Erythroblast (primary cell): ENCODE measurements around the gene CX3CL1.
A peak's percentile ranks its signal among the peaks of the same experiment; 100 is the strongest.

Source experiments
- DNase-seq, 2 experiments: peaks; one replicate each; lab custom pipeline; 2025; lab: John Stamatoyannopoulos, UW
- GATA1 ChIP-seq: IDR thresholded peaks from 2 replicates; pipeline ENCODE4 v1.6.1; 2011; ENCODE audit warnings: low read depth, mild to moderate bottlenecking, control low read depth, low read length, moderate library complexity
- POLR2A ChIP-seq: IDR thresholded peaks from 2 replicates; pipeline ENCODE4 v1.6.1; 2011; ENCODE audit warnings: mild to moderate bottlenecking, low read length

The CX3CL1 gene

GRCh38 chr16:57411362-57411976 is 39.2 kb downstream of the CX3CL1 start:
- no peak for TF ChIP-seq GATA1
- TF ChIP-seq POLR2A: no peak
- no peak for DNase-seq

DNA sequence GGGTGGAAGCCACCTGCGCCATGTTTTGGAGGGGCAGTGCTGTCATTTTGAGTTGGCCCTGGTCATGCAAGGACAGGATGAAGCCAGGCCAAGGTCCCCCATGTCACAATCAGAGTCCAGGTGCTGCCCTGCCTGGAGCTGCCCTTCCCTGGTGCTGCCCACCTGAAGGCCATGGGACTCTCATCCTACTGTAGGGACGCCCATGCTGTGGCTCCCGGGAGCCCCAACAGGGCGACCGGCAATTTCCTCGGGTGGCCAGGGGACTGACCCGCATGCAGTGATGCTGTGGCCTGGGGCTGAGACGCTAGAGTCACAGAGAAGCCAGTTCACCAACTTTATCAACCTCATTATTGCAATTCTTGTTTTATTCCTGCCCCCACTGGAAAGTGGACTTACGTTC is 40.3 kb downstream of the CX3CL1 start:
- no peak for DNase-seq
- TF ChIP-seq GATA1 (no peak), POLR2A (no peak)

- DNase-seq: no peak
- no peak for TF ChIP-seq POLR2A
- TF ChIP-seq GATA1: no peak
Observed at GRCh38 chr16:57413301-57413730, 41.0 kb downstream of the CX3CL1 start.

GRCh38 chr16:57413733-57414132 is 41.4 kb downstream of the CX3CL1 start:
- no peak for DNase-seq
- TF ChIP-seq POLR2A (no peak), GATA1 (no peak)

DNA sequence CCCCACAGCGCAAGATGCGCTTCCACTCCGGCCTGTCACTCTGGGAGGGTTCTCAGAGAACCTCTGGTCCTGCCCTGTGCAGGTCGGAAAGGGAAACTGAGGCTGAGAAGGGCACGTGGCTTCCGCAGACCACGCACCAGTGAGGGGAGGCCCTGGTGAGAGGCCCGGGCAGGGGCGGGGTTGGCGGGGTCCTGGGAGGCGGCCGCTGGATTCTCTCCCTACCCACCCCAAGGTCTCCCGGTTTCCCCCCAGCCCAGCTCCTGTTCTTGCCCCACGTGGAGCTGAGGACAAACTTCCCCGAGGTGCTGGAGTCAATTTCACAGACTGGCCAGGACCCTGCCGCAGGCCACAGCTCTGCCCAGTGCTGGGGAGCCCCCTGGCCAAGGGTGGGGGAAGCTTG is 43.8 kb downstream of the CX3CL1 start:
- DNase-seq: no peak

DNA sequence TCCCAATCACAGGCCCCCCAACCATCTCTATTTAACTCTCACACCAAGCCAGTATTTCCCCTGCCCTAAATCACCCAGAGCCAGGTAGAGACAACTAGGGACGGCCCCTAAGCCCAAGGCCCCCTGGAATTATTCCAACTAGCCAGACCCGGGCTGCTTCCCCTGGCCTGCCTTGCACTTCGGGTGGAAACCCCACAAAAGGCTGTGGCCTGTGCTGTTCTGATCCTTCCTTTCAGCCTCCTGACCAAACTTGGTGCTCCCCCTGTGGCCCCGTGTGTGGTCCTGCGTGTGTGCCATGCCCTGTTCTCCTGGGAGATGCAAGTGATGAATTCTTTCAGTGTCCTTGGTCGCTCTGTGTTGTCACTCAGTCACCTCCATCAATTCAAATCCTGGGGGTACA is 47.2 kb downstream of the CX3CL1 start:
- no peak for DNase-seq
- TF ChIP-seq GATA1: no peak
- no peak for TF ChIP-seq POLR2A

More for the DNA sequence above, 43.8 kb downstream of the CX3CL1 start:
- TF ChIP-seq POLR2A (no peak), GATA1 (no peak)

GRCh38 chr16:57422026-57422944 is 50.0 kb downstream of the CX3CL1 start:
- no peak for TF ChIP-seq GATA1
- no peak for TF ChIP-seq POLR2A
- peak; percentile 57 to 65 for DNase-seq

DNA sequence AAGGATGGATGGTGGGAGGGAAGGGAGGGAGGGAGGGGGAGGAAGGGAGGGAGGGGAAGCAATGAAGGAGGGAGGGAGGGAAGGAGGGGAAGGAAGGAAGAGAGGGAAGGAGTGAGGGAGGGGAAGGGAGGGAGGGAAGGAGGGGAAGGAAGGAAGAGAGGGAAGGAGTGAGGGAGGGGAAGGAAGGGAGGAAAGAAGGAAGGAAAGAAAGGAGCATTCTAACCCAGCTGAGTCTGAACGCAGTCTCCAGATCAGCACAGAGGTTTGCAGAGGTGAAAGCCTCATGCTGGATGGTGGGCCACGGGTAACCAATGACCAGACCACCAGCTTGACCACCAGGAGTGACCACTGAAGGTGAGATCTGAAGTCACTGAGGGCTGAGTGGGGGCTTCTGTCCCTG is 50.9 kb downstream of the CX3CL1 start:
- TF ChIP-seq GATA1: no peak
- no peak for TF ChIP-seq POLR2A
- no peak for DNase-seq

DNA sequence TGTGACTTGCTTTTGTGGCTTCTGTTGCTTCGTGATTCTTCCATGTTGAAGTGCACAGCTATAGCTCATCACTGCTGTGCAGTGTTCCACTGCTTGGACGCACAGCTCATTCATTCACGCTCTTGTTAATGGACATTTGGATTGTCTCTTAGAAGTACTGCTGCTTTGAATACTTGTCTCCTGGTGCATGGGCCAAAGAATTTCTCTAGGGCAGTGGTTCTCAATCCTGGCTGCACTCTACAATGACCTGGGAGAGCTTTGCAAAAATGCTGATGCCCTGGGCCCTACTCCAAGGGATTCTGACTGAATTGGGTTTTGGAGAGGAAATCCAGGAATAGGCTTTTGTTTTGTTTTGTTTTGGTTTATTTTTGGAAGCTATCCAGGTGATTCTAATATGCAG is 52.3 kb downstream of the CX3CL1 start:
- TF ChIP-seq POLR2A: no peak
- no peak for TF ChIP-seq GATA1
- DNase-seq: no peak

DNA sequence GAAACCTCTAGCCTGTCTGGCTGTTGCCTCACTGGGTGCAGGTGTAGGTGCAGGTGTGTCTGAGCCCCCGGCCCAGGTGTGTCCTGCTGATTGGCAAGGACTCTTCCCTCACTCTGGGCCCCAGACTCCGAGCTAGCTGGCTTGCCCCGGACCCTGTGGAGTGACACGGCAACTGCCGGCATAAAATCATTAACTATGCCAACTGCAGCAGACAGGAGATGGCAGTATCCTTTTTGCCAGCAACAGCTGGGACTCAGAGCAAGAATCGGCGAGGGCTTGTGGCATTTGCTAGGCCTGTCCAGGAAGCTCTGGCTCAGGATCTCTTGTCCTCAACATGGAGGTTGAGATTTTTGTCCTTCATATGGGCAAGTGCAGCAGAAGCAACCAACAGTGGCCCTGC is 54.1 kb downstream of the CX3CL1 start:
- DNase-seq: no peak
- no peak for TF ChIP-seq GATA1
- no peak for TF ChIP-seq POLR2A

DNA sequence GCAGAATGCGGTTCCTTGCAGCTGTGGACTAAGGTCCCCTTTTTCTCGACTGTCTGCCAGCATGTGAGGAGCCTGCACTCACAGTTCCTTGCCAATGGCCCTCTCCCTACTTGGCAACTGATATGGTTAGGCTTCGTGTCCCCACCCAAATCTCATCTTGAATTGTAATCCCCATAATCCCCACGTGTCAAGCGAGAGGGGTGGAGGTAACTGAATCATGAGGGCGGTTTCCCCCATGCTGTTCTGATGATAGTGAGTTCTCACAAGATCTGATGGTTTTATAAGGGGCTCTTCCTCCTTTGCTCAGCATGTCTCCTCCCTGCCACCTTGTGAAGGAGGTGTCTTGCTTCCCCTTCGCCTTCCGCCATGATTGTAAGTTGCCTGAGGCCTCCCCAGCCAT is 55.0 kb downstream of the CX3CL1 start:
- DNase-seq: peak in 1 of 2 experiments; percentile 31
- TF ChIP-seq POLR2A: no peak
- TF ChIP-seq GATA1: no peak

DNA sequence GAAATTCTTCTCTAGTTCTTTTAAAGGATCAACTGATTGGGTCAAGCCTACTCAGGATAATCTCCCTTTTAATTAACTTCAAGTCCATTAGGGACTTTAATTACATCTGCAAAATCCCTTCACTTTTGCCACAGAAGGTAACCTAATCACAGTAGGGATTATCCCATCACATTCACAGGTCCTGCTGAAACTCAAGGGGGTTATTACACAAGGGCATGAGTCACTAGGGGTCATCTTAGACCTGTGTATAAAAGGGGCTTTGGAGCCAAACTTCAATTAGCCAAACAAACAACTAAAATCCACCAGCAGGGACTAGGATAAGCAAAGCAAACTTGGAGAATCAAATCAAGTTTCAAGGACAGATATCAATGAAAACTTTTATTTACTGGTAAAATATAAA is 55.5 kb downstream of the CX3CL1 start:
- no peak for TF ChIP-seq POLR2A
- TF ChIP-seq GATA1: no peak

DNA sequence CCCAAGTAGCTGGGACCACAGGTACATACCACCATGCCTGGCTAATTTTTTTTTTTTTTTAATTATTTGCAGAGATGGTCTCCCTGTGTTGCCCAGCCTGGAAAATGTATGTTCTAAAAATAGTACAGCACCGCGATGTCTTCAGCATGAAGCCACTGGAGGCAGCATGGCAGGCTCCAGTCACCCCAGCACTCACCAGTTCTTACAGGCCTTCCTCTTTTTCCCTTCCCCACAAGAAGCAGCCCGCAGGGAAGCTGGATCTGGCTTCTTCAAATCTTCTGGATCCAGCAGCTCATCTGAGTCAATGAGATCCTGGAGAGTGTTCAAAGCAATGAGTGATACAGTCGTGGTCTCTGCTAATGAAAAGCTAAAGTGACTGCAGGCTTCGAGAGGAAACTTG is 58.7 kb downstream of the CX3CL1 start:
- TF ChIP-seq POLR2A (no peak), GATA1 (no peak)
- no peak for DNase-seq

More for the DNA sequence above, 55.5 kb downstream of the CX3CL1 start:
- no peak for DNase-seq

DNA sequence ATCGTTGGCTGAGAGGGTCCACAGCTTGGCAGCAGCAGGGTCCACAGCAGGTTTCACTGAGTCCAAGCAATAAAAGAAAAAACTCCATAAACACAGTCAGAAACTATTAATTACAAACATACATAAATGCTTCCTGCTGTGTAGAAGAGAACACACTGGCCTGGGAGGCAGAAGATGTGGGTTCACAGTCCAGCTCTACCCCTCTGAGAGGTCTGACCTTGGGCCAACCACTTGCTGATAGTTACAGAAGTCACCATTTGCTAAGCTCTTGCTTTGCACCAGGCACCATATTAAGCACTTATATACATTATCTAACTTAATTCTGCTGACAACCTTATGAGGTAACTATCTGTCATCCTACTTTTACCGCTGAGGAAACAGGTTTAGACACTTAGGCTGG is 60.2 kb downstream of the CX3CL1 start:
- no peak for TF ChIP-seq POLR2A
- DNase-seq: no peak
